Loucy (cell line): ENCODE data around the gene CCR5AS.

ENCODE experiments used
- CTCF ChIP-seq: fragments of 200-600 bp; sonication (generic); conservative IDR thresholded peaks from 2 replicates; pipeline ENCODE4 v1.5.1; 2014; ENCODE audit warnings: mild to moderate bottlenecking, antibody characterized with exemption, low read length
- EZH2phosphoT487 ChIP-seq: fragments of 200-600 bp; IDR thresholded peaks from 2 replicates; pipeline ENCODE4 v1.6.1; 2018; ENCODE audit warnings: antibody characterized with exemption, mild to moderate bottlenecking, moderate library complexity, borderline replicate concordance

GRCh38 chr3:46318207-46318927 is 88.5 kb downstream of the CCR5AS start:
- TF ChIP-seq CTCF (no peak), EZH2phosphoT487 (no peak)
